Measurements from ENCODE around the gene GARNL3.

DNA sequence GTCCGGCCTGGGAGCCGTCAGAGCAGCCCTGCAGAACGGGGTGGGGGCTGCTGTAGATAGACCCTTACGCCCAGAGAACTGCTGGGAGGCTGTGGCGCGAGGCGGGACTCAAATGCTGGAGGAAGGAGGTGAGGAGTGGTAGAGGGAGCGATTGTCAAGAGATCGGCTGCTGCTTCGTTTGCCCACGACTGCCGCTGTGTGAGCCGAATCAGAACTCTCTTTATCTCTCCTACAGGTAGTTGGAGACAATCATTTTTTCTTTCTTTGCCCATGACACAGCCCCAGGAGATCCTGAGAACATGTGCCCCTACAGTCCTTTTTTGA, 160.1 kb downstream of the GARNL3 start:
- TF ChIP-seq, protein P1, sequence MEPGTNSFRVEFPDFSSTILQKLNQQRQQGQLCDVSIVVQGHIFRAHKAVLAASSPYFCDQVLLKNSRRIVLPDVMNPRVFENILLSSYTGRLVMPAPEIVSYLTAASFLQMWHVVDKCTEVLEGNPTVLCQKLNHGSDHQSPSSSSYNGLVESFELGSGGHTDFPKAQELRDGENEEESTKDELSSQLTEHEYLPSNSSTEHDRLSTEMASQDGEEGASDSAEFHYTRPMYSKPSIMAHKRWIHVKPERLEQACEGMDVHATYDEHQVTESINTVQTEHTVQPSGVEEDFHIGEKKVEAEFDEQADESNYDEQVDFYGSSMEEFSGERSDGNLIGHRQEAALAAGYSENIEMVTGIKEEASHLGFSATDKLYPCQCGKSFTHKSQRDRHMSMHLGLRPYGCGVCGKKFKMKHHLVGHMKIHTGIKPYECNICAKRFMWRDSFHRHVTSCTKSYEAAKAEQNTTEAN (CRISPR knock-in tag; conservative IDR thresholded peaks at IDR 0.05) = no peak
- TF ChIP-seq EP300 (IDR thresholded peaks at IDR 0.05; ENCODE audit: low read depth in 2 of 2, low read length in 2 of 2) = no peak
- TF ChIP-seq EP300 (CRISPR knock-in tag; IDR thresholded peaks at IDR 0.05; ENCODE audit: borderline replicate concordance) = no peak
- no peak for TF ChIP-seq ZFP36 (IDR thresholded peaks at IDR 0.05; ENCODE audit: borderline replicate concordance, low read depth, low read length, partially characterized antibody)
- no peak for TF ChIP-seq ZFP41 (CRISPR knock-in tag; IDR thresholded peaks at IDR 0.05; ENCODE audit: borderline replicate concordance)
- no peak for TF ChIP-seq EZH2 (conservative IDR thresholded peaks at IDR 0.05; ENCODE audit: low read depth, low read length)
- TF ChIP-seq, protein P2, sequence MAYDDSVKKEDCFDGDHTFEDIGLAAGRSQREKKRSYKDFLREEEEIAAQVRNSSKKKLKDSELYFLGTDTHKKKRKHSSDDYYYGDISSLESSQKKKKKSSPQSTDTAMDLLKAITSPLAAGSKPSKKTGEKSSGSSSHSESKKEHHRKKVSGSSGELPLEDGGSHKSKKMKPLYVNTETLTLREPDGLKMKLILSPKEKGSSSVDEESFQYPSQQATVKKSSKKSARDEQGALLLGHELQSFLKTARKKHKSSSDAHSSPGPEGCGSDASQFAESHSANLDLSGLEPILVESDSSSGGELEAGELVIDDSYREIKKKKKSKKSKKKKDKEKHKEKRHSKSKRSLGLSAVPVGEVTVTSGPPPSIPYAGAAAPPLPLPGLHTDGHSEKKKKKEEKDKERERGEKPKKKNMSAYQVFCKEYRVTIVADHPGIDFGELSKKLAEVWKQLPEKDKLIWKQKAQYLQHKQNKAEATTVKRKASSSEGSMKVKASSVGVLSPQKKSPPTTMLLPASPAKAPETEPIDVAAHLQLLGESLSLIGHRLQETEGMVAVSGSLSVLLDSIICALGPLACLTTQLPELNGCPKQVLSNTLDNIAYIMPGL (CRISPR knock-in tag; IDR thresholded peaks at IDR 0.05; ENCODE audit: borderline replicate concordance in 1 of 2, low read depth in 1 of 2) = no peak
- TF ChIP-seq TP53 (CRISPR knock-in tag; conservative IDR thresholded peaks at IDR 0.05) = no peak
- TF ChIP-seq, protein P3, sequence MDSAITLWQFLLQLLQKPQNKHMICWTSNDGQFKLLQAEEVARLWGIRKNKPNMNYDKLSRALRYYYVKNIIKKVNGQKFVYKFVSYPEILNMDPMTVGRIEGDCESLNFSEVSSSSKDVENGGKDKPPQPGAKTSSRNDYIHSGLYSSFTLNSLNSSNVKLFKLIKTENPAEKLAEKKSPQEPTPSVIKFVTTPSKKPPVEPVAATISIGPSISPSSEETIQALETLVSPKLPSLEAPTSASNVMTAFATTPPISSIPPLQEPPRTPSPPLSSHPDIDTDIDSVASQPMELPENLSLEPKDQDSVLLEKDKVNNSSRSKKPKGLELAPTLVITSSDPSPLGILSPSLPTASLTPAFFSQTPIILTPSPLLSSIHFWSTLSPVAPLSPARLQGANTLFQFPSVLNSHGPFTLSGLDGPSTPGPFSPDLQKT (CRISPR knock-in tag; IDR thresholded peaks at IDR 0.05; ENCODE audit: borderline replicate concordance) = no peak
- no peak for TF ChIP-seq THAP11 (CRISPR knock-in tag; IDR thresholded peaks at IDR 0.05)
- TF ChIP-seq TCF12 (IDR thresholded peaks at IDR 0.05) = no peak
- TF ChIP-seq TCF12 (CRISPR knock-in tag; IDR thresholded peaks at IDR 0.05) = no peak
- TF ChIP-seq POLR2AphosphoS5 (IDR thresholded peaks at IDR 0.05; ENCODE audit: low read depth, low read length) = no peak
